Measurements from ENCODE around the gene RSPH4A. TPM values are rescaled to one million over a fixed set of nuclear protein-coding genes. Genes with fewer than 3 reads are reported as not detected.

RSPH4A gene
- 0.05 and 0.30 TPM in 2 replicates for total RNA-seq

DNA sequence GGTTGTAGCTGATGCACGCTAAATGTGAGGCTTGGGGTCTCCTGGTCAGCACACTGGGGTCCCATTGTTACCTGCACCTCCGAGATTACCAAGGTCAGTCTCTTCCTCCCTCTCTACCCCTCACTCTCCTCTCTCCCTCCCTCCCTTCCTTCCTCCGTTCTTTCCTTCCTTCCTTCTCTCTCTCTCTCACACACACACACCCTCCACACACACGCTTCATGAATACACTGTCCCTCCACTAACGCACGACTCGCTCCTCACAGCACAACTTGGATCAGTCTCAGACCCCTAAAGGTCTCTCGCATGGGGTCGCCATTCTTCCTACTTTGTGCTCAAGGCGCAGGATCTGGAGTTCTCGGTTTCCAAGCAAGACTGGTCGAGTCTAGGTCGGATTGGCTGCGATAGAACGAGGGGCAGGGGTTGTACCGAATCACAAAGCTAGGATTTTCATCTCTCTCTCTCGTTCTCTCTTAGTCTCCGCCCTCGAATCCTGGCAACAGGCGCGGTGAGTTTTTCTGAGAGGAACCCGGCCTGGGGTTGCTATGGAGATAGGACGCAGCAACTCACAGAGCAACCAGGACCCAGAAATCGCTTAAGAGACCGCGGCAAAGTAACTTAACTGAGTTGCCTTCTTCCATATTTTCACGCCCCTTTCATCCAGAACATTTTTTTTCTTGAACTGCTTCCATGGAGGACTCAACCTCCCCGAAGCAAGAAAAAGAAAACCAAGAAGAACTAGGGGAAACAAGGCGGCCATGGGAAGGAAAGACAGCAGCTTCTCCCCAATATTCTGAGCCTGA is at the start of gene RSPH4A:
Gene RSPH4A (plus strand): TSS at position 543 of the 800 bp plus-strand sequence. CDS start 145 bp downstream, at position 688.

DNA sequence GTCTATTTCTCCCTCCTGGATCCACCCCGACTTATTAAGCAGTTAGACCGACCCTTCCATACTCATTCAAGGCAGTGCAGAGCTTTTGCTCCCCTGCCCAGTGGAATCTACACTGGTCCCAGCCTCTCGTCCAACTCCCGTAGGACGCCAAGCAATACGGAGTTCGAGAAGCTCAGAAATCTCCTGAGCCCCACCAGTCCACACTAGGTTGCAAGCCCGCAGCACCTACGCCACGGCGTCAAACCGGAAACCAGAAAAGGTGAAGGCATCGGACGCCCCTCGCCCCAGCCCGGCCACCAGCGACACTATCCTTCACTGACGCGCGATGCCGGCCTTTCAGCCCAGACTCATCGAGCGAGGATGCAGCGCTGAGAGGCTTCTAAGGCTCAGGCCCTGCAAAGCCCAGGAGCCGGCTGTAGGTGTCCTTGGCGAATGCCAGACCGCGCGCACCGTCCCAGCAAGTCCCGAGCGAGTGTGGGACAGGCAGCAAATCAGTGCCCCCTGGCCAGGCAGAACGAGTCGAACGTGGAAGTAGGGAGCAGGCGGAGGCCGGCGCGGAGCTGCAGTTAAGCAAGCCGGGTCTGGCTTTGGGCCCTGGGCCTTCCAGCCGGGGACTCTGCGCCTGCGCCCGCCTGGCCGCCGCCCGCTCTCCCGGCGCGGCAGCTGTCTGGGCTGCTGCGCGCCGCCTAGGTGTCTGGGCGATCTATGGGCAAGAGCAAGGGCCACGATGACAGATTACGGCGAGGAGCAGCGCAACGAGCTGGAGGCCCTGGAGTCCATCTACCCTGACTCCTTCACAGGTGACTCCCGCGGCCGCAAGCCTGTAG is 45.2 kb upstream of the RSPH4A start, which contains the start of gene RWDD1:
Gene RWDD1 (plus strand): TSS at position 649 of the 827 bp plus-strand sequence. CDS start 79 bp downstream, at position 728.

DNA sequence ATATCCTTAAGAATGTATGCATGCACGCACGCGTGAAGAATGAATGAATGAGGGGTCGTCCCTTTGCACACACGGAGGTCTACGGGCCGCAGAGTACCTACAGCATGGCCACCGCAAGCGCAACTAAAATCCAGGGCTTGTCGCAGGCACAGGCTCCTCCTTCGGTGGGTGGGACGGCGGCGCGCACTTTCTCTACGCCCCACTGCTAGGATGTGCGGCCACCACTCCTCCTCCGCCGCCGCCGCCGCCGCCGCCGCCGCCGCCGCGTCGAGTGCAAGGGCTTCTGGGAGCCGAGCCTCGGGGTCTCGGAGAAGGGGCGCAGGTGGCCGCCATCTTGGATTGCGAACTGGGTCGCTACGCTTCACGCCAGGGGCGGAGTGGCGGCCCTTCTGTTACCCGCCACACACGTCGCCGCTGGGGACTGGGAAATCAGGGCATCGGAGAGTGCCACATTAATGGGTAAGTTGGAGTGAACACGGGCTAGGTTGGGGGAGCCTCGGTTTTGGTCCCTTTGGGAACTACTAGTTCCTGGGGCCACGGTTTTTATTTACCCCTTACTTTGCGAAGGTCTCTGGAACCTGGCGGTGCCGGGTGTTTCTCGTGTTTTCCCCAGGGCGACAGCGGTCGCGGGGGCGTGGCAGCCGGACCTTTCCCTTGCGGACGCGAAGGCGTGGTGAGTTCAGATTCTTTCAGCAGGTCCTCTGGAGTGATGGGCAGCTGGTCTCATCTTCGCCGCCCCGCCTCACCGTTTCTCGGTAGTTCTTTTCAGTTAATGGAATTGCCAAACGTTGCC is 64.8 kb downstream of the RSPH4A start, which contains the start of gene KPNA5:
Gene KPNA5 (plus strand): TSS at position 332 of the 793 bp plus-strand sequence. CDS start 124 bp downstream, at position 456.

Other genes starting within 250 kb of the RSPH4A start
- gene DSE, start 245.5 kb upstream of the RSPH4A start, total RNA-seq, result 199 and 230 TPM in 2 replicates
- gene CALHM6, start 155.1 kb upstream of the RSPH4A start, total RNA-seq, result 0.42 and 2.1 TPM in 2 replicates
- gene CALHM5, start 104.8 kb upstream of the RSPH4A start, total RNA-seq, result 6.1 and 15.1 TPM in 2 replicates
- 0.30 TPM in 1 of 2 replicates, not detected in the other for gene TRAPPC3L, start 70.8 kb upstream of the RSPH4A start, total RNA-seq
- not detected in 2 replicates for gene CALHM4, start 62.7 kb upstream of the RSPH4A start, total RNA-seq
- gene RWDD1, start 45.0 kb upstream of the RSPH4A start, total RNA-seq, result 19.9 and 21.1 TPM in 2 replicates
- gene ZUP1, start 52.3 kb downstream of the RSPH4A start, total RNA-seq, result 18.5 and 19.3 TPM in 2 replicates
- gene KPNA5, start 64.7 kb downstream of the RSPH4A start, total RNA-seq, result 12.8 and 14.0 TPM in 2 replicates
- not detected in 2 replicates for gene FAM162B, start 149.2 kb downstream of the RSPH4A start, total RNA-seq
- not detected in 2 replicates for gene GPRC6A, start 212.6 kb downstream of the RSPH4A start, total RNA-seq